Measurements from ENCODE around the gene DGKG.

GRCh38 chr3:186149319-186149960 lies 212.6 kb downstream of the DGKG start:
- no peak for TF ChIP-seq CTCF (IDR thresholded peaks at IDR 0.05)
- no peak for TF ChIP-seq POLR2A (IDR thresholded peaks at IDR 0.05)

Measured in Peyer's patch (tissue), 4 donors.